Glomerular endothelial cell (primary cell): Measurements from ENCODE around the gene SYNGR1. TPM values are rescaled to one million over a fixed set of nuclear protein-coding genes. Genes with fewer than 3 reads are reported as not detected.
"Not testable (repeated sequence)": the region's sequence is repeated elsewhere in the genome, so short reads cannot be mapped to it uniquely, and the experiment has no call there.

Source experiments
- DNase-seq: peaks from one replicate; pipeline ENCODE4 v3.0.0-alpha.2; 2011; ENCODE audit warnings: low read depth, low spot score; ENCODE audit errors: extremely low read depth
- total RNA-seq: library from RNA; depleted of rRNA; stranded (reverse); fragments of >200 nt; gene quantifications from 2 replicates; pipeline ENCODE4 v1.2.3, GENCODE V29; 2015

The SYNGR1 gene
- total RNA-seq, 1 donor from 2014 or later: 3.3 TPM

- DNase-seq: no peak
Measured at GRCh38 chr22:39349506-39349966, 255 bp upstream of the SYNGR1 start.

GRCh38 chr22:39350757-39351688 is 1.2 kb downstream of the SYNGR1 start:
- DNase-seq: no peak

GRCh38 chr22:39351689-39352214 is 2.0 kb downstream of the SYNGR1 start:
- no peak for DNase-seq

GRCh38 chr22:39352306-39352891 is 2.6 kb downstream of the SYNGR1 start:
- no peak for DNase-seq

GRCh38 chr22:39353346-39353745 is 3.6 kb downstream of the SYNGR1 start:
- DNase-seq: no peak

- no peak for DNase-seq
Measured at GRCh38 chr22:39355080-39355479, 5.3 kb downstream of the SYNGR1 start.

- not testable (repeated sequence) for DNase-seq
Measured at GRCh38 chr22:39355805-39356204, 6.0 kb downstream of the SYNGR1 start.

- no peak for DNase-seq
Measured at GRCh38 chr22:39356464-39356863, 6.7 kb downstream of the SYNGR1 start.

- DNase-seq: not testable (repeated sequence)
Measured at GRCh38 chr22:39357110-39358108, 7.6 kb downstream of the SYNGR1 start.

- DNase-seq: not testable (repeated sequence)
Measured at GRCh38 chr22:39358197-39358596, 8.4 kb downstream of the SYNGR1 start.

GRCh38 chr22:39359659-39360195 is 9.9 kb downstream of the SYNGR1 start:
- DNase-seq: no peak

GRCh38 chr22:39360242-39360641 is 10.5 kb downstream of the SYNGR1 start:
- DNase-seq: no peak

- DNase-seq: no peak
Measured at GRCh38 chr22:39360674-39361413, 11.1 kb downstream of the SYNGR1 start.

GRCh38 chr22:39361496-39361895 is 11.7 kb downstream of the SYNGR1 start:
- no peak for DNase-seq

- no peak for DNase-seq
Measured at GRCh38 chr22:39362271-39362670, 12.5 kb downstream of the SYNGR1 start.

- no peak for DNase-seq
Measured at GRCh38 chr22:39362932-39363331, 13.1 kb downstream of the SYNGR1 start.

- no peak for DNase-seq
Measured at GRCh38 chr22:39363751-39364515, 14.1 kb downstream of the SYNGR1 start.

GRCh38 chr22:39364714-39365491 is 15.1 kb downstream of the SYNGR1 start:
- no peak for DNase-seq
